H54 (cell line): ENCODE data around the gene CDH23.

Experiments
- DNase-seq: peaks from one replicate; pipeline ENCODE4 v3.0.0; 2011; ENCODE audit warnings: low spot score, mixed read lengths; ENCODE audit not compliant: insufficient read length
- FAIRE-seq: peaks from 3 replicates; lab custom pipeline; 2011; peaks lifted over from hg19 to GRCh38; lab: Jason Lieb, UNC
- POLR2A ChIP-seq: IDR thresholded peaks from 2 replicates; pipeline ENCODE4 v1.6.1; 2011; ENCODE audit warnings: low read depth, mild to moderate bottlenecking, low read length

Gene CDH23

DNA sequence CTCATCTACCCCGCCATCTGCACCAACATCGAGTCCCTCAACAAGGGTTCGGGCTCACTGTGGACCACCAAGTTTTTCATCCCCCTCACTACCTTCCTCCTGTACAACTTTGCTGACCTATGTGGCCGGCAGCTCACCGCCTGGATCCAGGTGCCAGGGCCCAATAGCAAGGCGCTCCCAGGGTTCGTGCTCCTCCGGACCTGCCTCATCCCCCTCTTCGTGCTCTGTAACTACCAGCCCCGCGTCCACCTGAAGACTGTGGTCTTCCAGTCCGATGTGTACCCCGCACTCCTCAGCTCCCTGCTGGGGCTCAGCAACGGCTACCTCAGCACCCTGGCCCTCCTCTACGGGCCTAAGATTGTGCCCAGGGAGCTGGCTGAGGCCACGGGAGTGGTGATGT lies 34.6 kb upstream of the CDH23 start:
- TF ChIP-seq POLR2A: no peak
- FAIRE-seq: no peak
- DNase-seq: no peak

- DNase-seq: no peak
- TF ChIP-seq POLR2A: no peak
- FAIRE-seq: no peak
These were observed 32.8 kb upstream of the CDH23 start for GRCh38 chr10:71363936-71364335.

DNA sequence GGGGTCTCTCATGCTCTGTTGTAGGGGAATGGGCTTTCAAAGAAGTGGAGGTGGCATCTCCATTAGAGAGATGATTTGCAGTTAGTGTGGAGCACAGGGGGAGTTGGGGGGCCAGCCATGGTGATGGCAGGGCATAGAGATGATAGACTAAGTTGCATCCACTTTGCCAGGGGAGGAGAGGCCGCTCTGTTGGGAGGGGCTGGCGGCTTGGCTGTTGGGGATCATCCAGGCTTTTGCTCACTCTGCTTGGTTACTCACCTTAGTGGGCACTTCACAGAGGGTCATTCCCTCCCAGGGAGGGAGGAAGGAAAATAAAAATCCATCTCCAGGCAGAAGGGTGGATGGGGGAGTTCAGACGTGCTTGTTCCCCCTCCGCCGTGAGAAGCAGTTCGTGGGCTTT lies 31.4 kb upstream of the CDH23 start:
- TF ChIP-seq POLR2A: no peak
- FAIRE-seq: no peak

GRCh38 chr10:71366690-71367089 lies 30.0 kb upstream of the CDH23 start:
- no peak for TF ChIP-seq POLR2A
- DNase-seq (no peak), FAIRE-seq (no peak)

More for the DNA sequence above, 31.4 kb upstream of the CDH23 start:
- DNase-seq: no peak

- TF ChIP-seq POLR2A: no peak
- FAIRE-seq: peak; percentile 50
- DNase-seq: peak; percentile 45
These were observed 29.4 kb upstream of the CDH23 start for GRCh38 chr10:71367271-71367670.

GRCh38 chr10:71368176-71368575 lies 28.5 kb upstream of the CDH23 start:
- TF ChIP-seq POLR2A: no peak
- no peak for DNase-seq
- no peak for FAIRE-seq

GRCh38 chr10:71368643-71369042 lies 28.1 kb upstream of the CDH23 start:
- no peak for TF ChIP-seq POLR2A
- DNase-seq (no peak), FAIRE-seq (no peak)

GRCh38 chr10:71369602-71370001 lies 27.1 kb upstream of the CDH23 start:
- DNase-seq (no peak), FAIRE-seq (no peak)
- no peak for TF ChIP-seq POLR2A

GRCh38 chr10:71370031-71370430 lies 26.7 kb upstream of the CDH23 start:
- FAIRE-seq: no peak
- DNase-seq: no peak
- no peak for TF ChIP-seq POLR2A

DNA sequence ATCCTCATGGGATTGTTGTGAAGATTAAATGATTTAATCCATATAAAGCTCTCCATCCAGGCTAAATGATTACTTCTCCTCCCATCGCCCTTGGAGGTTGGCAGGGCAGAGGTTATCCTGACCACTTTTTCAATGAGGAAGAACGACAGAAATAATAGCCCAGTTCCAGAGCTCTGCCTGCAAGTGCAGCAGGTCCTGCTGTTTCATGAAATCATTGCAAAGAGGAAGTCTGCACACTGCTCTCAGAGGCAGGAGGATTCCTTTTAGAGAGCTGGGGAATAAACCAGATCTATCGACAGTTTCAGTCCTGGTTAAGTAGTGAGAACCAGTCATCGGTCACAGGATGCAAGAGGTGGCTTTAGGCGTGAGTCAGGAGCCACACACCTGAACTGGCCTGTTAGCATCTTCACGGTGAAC lies 25.0 kb upstream of the CDH23 start:
- DNase-seq (no peak), FAIRE-seq (no peak)
- TF ChIP-seq POLR2A: no peak

GRCh38 chr10:71372882-71373495 lies 23.7 kb upstream of the CDH23 start:
- TF ChIP-seq POLR2A: no peak
- no peak for FAIRE-seq
- DNase-seq: no peak

DNA sequence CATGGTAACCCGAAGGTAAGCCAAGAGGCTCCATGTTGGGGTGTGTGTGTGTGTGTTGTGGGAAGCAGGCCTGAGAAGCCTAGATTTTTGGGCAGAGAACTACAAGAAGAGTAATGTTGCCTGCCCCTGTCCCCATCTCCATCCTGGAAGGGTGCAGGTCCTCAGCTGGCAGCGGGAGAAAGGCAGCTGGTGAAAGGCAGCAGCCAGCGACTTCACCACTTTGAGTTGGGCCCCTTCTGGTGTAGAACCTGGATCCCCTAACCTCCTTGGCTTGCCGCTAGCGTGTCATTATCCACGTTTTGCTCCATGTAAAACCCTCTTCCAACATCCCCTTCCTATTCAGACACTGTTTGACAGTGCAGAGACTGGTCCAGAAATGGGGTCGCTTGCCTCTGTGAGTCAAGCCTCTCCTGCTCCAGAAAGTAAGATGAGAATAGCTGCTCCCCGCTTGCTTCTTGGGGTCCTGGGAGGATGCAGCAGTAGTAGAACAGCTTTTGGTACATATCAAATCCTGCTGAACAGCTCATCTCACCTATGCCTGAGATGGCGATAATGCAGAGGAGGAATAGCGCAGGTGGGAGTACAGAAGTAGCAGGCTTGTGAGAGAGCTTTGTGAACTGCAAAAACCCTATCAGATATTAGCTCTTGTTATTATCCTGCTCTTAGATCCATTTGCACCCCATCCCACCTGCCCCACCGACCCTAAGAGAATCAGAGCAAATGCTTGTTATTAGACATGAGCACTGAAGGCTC lies 22.1 kb upstream of the CDH23 start:
- FAIRE-seq (no peak), DNase-seq (no peak)
- no peak for TF ChIP-seq POLR2A

DNA sequence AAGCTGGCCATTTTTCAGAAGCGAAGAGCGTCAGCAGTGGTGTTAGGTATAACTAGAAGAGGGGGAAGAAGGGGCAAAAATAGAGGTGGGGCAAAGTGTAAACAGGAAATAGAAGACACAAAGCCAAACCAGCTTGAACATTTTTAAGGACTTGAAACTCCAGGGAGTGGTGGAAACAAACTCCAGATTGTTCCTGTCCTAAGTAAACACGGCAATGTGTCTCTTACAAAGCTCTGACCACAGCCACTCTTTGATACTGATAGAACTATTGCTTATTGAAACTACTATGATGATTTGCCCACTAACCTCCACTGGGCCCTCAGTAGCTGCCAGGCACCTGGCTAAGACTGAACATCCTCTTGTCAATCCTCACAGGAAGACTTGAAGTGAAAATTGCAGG lies 20.8 kb upstream of the CDH23 start:
- FAIRE-seq (no peak), DNase-seq (no peak)
- no peak for TF ChIP-seq POLR2A

DNA sequence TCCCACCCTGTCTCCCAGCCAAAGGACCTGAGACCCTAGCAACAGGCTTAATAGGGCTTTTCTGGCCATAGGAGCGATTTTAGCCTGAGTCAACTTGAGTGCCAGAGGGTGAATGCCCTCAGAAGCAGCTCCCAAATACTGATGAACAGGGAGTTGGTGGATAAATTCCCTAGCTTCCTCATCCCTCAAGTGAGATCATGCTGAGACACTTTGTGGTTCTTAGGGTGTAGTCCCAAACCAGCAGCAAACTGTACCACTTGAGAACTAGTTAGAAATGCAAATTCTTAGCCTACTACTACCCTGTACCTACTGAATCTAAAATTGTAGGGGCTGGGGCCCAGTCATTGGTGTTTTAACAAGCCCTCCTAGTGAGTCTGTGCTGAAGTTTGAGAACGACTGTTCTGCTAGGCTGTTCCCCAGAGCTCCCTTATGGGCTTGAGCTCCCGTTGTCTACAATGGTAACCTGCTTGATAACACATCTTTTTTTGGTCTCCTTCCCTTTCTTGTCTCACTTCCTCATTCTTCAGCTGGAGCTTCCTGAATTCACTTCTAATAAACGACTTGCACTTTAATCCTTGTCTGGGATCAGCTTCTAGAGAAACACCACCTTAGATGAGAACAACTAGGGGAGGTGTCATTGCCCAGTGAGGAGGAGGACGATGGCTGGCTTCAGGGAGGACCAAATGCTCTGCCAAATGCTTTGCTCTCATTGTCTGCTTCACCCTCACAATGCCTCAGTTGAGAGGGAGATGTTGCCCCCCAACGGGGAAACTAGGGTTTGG lies 18.2 kb upstream of the CDH23 start:
- FAIRE-seq (no peak), DNase-seq (no peak)
- TF ChIP-seq POLR2A: no peak
